ENCODE measurements around the gene MED13L. TPM values are rescaled to one million over a fixed set of nuclear protein-coding genes. Genes with fewer than 3 reads are reported as not detected.

MED13L gene
- total RNA-seq, 1 experiment from 2014 or later: 69.5 TPM

DNA sequence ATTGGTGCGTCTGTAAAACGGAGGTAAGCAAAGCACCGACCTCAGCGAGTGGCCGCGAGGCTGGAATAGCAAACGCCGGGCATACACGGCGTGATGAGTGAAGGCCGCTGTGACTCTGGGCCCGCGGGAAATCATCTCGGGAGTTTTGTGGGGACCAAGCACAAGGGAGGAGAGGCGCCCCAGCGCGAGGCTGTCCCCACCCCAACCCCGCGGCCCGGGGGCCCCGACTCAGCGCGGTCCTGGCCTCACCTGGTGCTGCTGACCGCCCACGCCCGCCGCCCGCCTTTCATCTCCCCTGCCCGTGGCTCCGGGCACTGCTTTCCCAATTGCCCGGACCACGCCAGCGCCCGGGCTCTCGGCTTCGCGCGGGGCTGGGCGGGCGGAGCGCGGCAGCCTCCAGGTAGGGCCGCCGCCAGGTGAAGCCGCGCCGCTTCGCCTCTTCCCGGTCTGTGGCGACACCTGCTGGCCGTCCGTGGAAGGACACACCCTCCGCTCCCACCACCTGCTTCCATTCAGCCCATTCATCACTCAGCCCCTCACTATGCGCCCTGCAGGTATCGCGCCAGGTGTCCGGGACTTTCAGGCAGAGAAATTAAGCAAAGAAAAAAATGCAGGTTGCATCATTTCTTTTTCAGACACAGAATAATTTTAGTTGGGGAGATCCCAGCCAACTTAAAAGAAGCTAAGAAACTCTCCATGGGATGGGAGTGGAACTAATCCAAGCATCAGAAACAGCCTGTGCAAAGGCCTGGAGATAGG is 360.4 kb downstream of the MED13L start:
- Histone ChIP-seq H3K4me3 (no peak overlapping the region), H3K9me3 (replicated peaks) (no peaks in the 10 kb centered on the region), H3K27me3 (replicated peaks) (no peaks in the 10 kb centered on the region), H3K4me1 (replicated peaks) (peaks cover 12% of the 10 kb centered on the region), H3K36me3 (no peaks in the 10 kb centered on the region), H3K27ac (no peak overlapping the region)
- DNase-seq (ENCODE audit: low read depth in 1 of 2, low spot score in 2 of 2): peak in 1 of 2 experiments; percentile 52

- Histone ChIP-seq H3K27ac (no peak overlapping the region), H3K4me3 (no peak overlapping the region), H3K9me3 (replicated peaks) (no peaks in the 10 kb centered on the region), H3K27me3 (replicated peaks) (no peaks in the 10 kb centered on the region), H3K36me3 (no peaks in the 10 kb centered on the region), H3K4me1 (replicated peaks) (0 out of 2 replicates have a peak, but pooled peaks cover 3% of the 10 kb centered on the region)
- DNase-seq (ENCODE audit: low read depth in 1 of 2, low spot score in 2 of 2): no peak
Measured at GRCh38 chr12:115914122-115914521, 363.4 kb downstream of the MED13L start.

GRCh38 chr12:115912440-115912839 is 365.1 kb downstream of the MED13L start:
- Histone ChIP-seq H3K9me3 (replicated peaks) (no peaks in the 10 kb centered on the region), H3K4me3 (no peak overlapping the region), H3K27me3 (replicated peaks) (no peaks in the 10 kb centered on the region), H3K27ac (no peak overlapping the region), H3K4me1 (replicated peaks) (0 out of 2 replicates have a peak, but pooled peaks cover 3% of the 10 kb centered on the region), H3K36me3 (no peaks in the 10 kb centered on the region)
- no peak for DNase-seq (ENCODE audit: low read depth in 1 of 2, low spot score in 2 of 2)

GRCh38 chr12:115911360-115911759 is 366.1 kb downstream of the MED13L start:
- H3K9me3 ChIP-seq (replicated peaks): no peaks in the 10 kb centered on the region
- DNase-seq (ENCODE audit: low read depth in 1 of 2, low spot score in 2 of 2): no peak
- H3K4me3 ChIP-seq: no peak overlapping the region
- H3K4me1 ChIP-seq (replicated peaks): no peaks in the 10 kb centered on the region
- no peak overlapping the region for H3K27ac ChIP-seq
- no peaks in the 10 kb centered on the region for H3K36me3 ChIP-seq
- H3K27me3 ChIP-seq (replicated peaks): no peaks in the 10 kb centered on the region

GRCh38 chr12:115910057-115910456 is 367.4 kb downstream of the MED13L start:
- no peaks in the 10 kb centered on the region for H3K4me1 ChIP-seq (replicated peaks)
- H3K27ac ChIP-seq: no peak overlapping the region
- no peak overlapping the region for H3K4me3 ChIP-seq
- no peaks in the 10 kb centered on the region for H3K36me3 ChIP-seq
- DNase-seq (ENCODE audit: low read depth in 1 of 2, low spot score in 2 of 2): no peak
- no peaks in the 10 kb centered on the region for H3K27me3 ChIP-seq (replicated peaks)
- no peaks in the 10 kb centered on the region for H3K9me3 ChIP-seq (replicated peaks)

All from SJSA1 (cell line).